Neural cell (in vitro differentiated cells): ENCODE data around the gene LIMS1.

Experiments
- CTCF ChIP-seq: fragments of 450-650 bp; IDR thresholded peaks from 2 replicates; pipeline ENCODE4 v1.5.1; 2014; ENCODE audit warnings: antibody characterized with exemption, mild to moderate bottlenecking, moderate library complexity; ENCODE audit not compliant: poor library complexity, severe bottlenecking
- EP300 ChIP-seq: fragments of 450-650 bp; conservative IDR thresholded peaks from 2 replicates; pipeline ENCODE4 v1.6.1; 2014; ENCODE audit warnings: antibody characterized with exemption, mild to moderate bottlenecking, moderate library complexity; ENCODE audit not compliant: poor library complexity, severe bottlenecking
- POLR2AphosphoS5 ChIP-seq: IDR thresholded peaks from 2 replicates; pipeline ENCODE4 v1.6.1; 2012
- SMC3 ChIP-seq: fragments of 450-650 bp; conservative IDR thresholded peaks from 2 replicates; pipeline ENCODE4 v1.6.1; 2014; ENCODE audit warnings: antibody characterized with exemption, mild to moderate bottlenecking, moderate library complexity; ENCODE audit not compliant: poor library complexity
- TAF1 ChIP-seq: IDR thresholded peaks from 2 replicates; pipeline ENCODE4 v1.6.1; 2012; ENCODE audit warnings: low read depth
- TF ChIP-seq, protein P1 (sequence below): IDR thresholded peaks from 2 replicates; pipeline ENCODE4 v1.6.1; 2012; ENCODE audit warnings: borderline replicate concordance

DNA sequence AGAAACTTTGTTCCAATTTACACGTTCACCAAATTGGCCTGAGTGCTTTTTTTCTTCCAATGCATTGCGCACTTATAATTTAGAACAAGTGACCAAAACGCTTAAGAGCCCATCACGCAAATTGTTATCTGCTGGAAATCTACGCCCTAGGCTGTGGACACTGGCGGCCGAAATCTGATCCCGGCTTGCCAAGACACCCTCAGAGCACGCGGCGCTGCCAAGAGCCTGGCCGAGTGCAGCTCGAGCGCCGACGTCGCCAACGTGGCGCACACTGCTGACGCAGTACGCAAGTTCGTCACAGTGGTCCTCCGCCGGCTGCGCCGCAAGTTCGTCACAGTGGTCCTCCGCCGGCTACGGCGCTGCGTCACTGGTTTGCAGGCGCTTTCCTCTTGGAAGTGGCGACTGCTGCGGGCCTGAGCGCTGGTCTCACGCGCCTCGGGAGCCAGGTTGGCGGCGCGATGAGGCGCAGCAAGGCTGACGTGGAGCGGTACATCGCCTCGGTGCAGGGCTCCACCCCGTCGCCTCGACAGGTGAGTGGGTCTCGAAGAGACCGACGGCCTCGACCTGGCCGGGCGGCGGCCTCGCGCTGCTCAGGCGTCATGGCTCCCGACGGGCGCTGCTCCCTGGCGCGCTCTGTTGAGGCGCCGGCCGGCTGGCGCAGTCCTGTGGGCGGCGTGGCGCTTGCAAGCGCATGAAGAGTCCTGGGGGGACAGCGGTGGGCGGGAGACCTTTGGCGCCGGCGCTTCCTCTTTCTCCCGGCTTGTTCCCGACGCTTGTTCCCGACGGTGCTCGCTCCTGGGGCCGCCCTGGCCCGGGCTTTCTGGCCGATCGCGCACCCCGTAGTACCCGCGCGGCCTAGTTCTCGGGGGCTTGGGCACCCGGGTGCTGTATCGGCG lies 185.1 kb downstream of the LIMS1 start, which contains the start of gene RANBP2:
- peak; percentile 100 for TF ChIP-seq POLR2AphosphoS5
- peak; percentile 25 for TF ChIP-seq CTCF
- TF ChIP-seq TAF1: peak; percentile 88
- peak; percentile 47 for TF ChIP-seq SMC3
- TF ChIP-seq, protein P1, sequence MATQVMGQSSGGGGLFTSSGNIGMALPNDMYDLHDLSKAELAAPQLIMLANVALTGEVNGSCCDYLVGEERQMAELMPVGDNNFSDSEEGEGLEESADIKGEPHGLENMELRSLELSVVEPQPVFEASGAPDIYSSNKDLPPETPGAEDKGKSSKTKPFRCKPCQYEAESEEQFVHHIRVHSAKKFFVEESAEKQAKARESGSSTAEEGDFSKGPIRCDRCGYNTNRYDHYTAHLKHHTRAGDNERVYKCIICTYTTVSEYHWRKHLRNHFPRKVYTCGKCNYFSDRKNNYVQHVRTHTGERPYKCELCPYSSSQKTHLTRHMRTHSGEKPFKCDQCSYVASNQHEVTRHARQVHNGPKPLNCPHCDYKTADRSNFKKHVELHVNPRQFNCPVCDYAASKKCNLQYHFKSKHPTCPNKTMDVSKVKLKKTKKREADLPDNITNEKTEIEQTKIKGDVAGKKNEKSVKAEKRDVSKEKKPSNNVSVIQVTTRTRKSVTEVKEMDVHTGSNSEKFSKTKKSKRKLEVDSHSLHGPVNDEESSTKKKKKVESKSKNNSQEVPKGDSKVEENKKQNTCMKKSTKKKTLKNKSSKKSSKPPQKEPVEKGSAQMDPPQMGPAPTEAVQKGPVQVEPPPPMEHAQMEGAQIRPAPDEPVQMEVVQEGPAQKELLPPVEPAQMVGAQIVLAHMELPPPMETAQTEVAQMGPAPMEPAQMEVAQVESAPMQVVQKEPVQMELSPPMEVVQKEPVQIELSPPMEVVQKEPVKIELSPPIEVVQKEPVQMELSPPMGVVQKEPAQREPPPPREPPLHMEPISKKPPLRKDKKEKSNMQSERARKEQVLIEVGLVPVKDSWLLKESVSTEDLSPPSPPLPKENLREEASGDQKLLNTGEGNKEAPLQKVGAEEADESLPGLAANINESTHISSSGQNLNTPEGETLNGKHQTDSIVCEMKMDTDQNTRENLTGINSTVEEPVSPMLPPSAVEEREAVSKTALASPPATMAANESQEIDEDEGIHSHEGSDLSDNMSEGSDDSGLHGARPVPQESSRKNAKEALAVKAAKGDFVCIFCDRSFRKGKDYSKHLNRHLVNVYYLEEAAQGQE: peak; percentile 86
- TF ChIP-seq EP300: peak; percentile 85
